Liver (tissue), 3 donors: Measurements from ENCODE around the gene ITGA8.

Experiments used
- NR2F2 ChIP-seq: IDR thresholded peaks from 2 replicates; pipeline ENCODE4 v1.6.1; 2016; ENCODE audit warnings: antibody characterized with exemption
- TF ChIP-seq, protein P1 (sequence below): fragments of 150-350 bp; IDR thresholded peaks from 2 replicates; pipeline ENCODE4 v1.5.1; 2017; ENCODE audit warnings: improper control_type of control experiment, low read depth, low read length; ENCODE audit not compliant: missing input control
- donor health status: healthy.
- donor health status: healthy.

DNA sequence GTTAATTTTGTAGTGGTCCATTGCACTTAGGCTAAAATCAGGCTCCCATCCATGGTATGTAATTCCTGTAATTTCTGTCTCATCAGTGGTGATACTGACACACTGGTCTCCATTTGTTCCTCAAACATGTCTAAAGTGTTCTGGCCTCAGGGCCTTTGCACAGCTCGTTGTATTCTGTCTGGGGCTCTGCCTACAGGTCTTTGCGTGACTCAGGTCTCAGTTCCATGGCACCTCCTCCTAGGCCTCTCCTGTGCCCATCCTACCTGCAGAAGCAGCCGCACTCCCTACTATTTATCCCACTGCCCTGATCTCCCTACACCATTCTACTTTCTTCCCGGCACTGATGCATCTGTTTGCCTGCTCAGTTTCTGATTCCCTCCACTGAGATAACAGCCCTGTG lies 173.8 kb downstream of the ITGA8 start:
- TF ChIP-seq, protein P1, sequence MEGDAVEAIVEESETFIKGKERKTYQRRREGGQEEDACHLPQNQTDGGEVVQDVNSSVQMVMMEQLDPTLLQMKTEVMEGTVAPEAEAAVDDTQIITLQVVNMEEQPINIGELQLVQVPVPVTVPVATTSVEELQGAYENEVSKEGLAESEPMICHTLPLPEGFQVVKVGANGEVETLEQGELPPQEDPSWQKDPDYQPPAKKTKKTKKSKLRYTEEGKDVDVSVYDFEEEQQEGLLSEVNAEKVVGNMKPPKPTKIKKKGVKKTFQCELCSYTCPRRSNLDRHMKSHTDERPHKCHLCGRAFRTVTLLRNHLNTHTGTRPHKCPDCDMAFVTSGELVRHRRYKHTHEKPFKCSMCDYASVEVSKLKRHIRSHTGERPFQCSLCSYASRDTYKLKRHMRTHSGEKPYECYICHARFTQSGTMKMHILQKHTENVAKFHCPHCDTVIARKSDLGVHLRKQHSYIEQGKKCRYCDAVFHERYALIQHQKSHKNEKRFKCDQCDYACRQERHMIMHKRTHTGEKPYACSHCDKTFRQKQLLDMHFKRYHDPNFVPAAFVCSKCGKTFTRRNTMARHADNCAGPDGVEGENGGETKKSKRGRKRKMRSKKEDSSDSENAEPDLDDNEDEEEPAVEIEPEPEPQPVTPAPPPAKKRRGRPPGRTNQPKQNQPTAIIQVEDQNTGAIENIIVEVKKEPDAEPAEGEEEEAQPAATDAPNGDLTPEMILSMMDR = no peak
- TF ChIP-seq NR2F2 = no peak
